Measurements from ENCODE around the gene RAI14.

- TF ChIP-seq CTCF (conservative IDR thresholded peaks at IDR 0.05; ENCODE audit: low read depth, low read length) (no peak), EZH2 (IDR thresholded peaks at IDR 0.05; ENCODE audit: borderline replicate concordance, low read depth, low read length, poor library complexity, severe bottlenecking) (no peak)
Observed at GRCh38 chr5:34722183-34722582, 66.1 kb downstream of the RAI14 start.

Measured in A673 (cell line).